WTC11 (cell line): Measurements from ENCODE around the gene FBXO40. TPM values are rescaled to one million over a fixed set of nuclear protein-coding genes. Genes with fewer than 3 reads are reported as not detected.

ENCODE experiments used
- ATAC-seq: fragments of 200-7000 bp; cut with Tn5 transposase; 2 replicates; pipeline ENCODE4 v1.10.0; 2021; ENCODE audit warnings: mild to moderate bottlenecking, moderate library complexity
- CTCF ChIA-PET: fragments of 300-600 bp; sonication (Branson Sonifier 250); formaldehyde crosslinking; loops from one replicate; lab custom pipeline; 2021; ENCODE audit warnings: antibody characterized with exemption; lab: Charles Lee
- POLR2A ChIA-PET: fragments of 350-600 bp; sonication (Branson Sonifier 250); formaldehyde crosslinking; loops from one replicate; lab custom pipeline; 2021; ENCODE audit warnings: antibody characterized with exemption; lab: Charles Lee
- DNase-seq: peaks from one replicate; pipeline ENCODE4 v3.0.0; 2021; ENCODE audit warnings: low spot score
- H3K27ac Mint-ChIP-seq: 2 replicates; pipeline ENCODE4 v1.8.0; 2021; ENCODE audit warnings: mixed read lengths
- H3K27me3 Mint-ChIP-seq: 2 replicates; pipeline ENCODE4 v1.8.0; 2021; ENCODE audit warnings: low read depth, mild to moderate bottlenecking, moderate library complexity, mixed read lengths
- H3K36me3 Mint-ChIP-seq: 2 replicates; pipeline ENCODE4 v1.8.0; 2021; ENCODE audit warnings: mixed read lengths
- H3K4me1 Mint-ChIP-seq: 2 replicates; pipeline ENCODE4 v1.8.0; 2022; ENCODE audit warnings: mixed read lengths
- H3K4me3 Mint-ChIP-seq: 2 replicates; pipeline ENCODE4 v1.8.0; 2021; ENCODE audit warnings: mild to moderate bottlenecking, moderate library complexity, mixed read lengths
- H3K9me3 Mint-ChIP-seq: 2 replicates; pipeline ENCODE4 v1.8.0; 2021; ENCODE audit warnings: mixed read lengths
- ELF4 ChIP-seq: sonication (generic); formaldehyde crosslinking; IDR thresholded peaks from 2 replicates; pipeline ENCODE4 v1.8.1; 2022; ENCODE audit warnings: low read depth, mild to moderate bottlenecking, moderate library complexity, missing genetic modification reagents
- EMX1 ChIP-seq: fragments of 250-450 bp; sonication (Bioruptor Pico); IDR thresholded peaks from 2 replicates; pipeline ENCODE4 v1.8.0; 2021; ENCODE audit warnings: mild to moderate bottlenecking
- FOXP1 ChIP-seq: sonication (generic); formaldehyde crosslinking; IDR thresholded peaks from 2 replicates; pipeline ENCODE4 v1.8.0; 2022; ENCODE audit warnings: missing genetic modification reagents, mild to moderate bottlenecking, moderate library complexity, borderline replicate concordance
- GTF2I ChIP-seq: fragments of 250-450 bp; sonication (Bioruptor Pico); conservative IDR thresholded peaks from 2 replicates; pipeline ENCODE4 v1.4.0; 2021; ENCODE audit warnings: mild to moderate bottlenecking
- HMGXB4 ChIP-seq: sonication (generic); formaldehyde crosslinking; IDR thresholded peaks from 2 replicates; pipeline ENCODE4 v1.8.1; 2023; ENCODE audit warnings: mild to moderate bottlenecking, moderate library complexity, missing genetic modification reagents
- NFE2L1 ChIP-seq: sonication (generic); formaldehyde crosslinking; IDR thresholded peaks from 2 replicates; pipeline ENCODE4 v1.8.1; 2023; ENCODE audit warnings: missing genetic modification reagents
- OVOL2 ChIP-seq: fragments of 250-450 bp; sonication (Bioruptor Pico); IDR thresholded peaks from 2 replicates; pipeline ENCODE4 v1.9.0; 2021; ENCODE audit warnings: mild to moderate bottlenecking, borderline replicate concordance
- STAT6 ChIP-seq: sonication (generic); formaldehyde crosslinking; conservative IDR thresholded peaks from 2 replicates; pipeline ENCODE4 v1.8.1; 2023; ENCODE audit warnings: mild to moderate bottlenecking, low read depth, missing genetic modification reagents, moderate library complexity
- TEAD1 ChIP-seq: sonication (generic); formaldehyde crosslinking; IDR thresholded peaks from 2 replicates; pipeline ENCODE4 v1.8.0; 2022; ENCODE audit warnings: mild to moderate bottlenecking, missing genetic modification reagents
- ZBTB21 ChIP-seq: sonication (generic); formaldehyde crosslinking; IDR thresholded peaks from 2 replicates; pipeline ENCODE4 v1.8.1; 2023; ENCODE audit warnings: mild to moderate bottlenecking, missing genetic modification reagents, borderline replicate concordance
- ZNF396 ChIP-seq: fragments of 250-450 bp; sonication (Bioruptor Pico); IDR thresholded peaks from 2 replicates; pipeline ENCODE4 v1.8.0; 2021; ENCODE audit warnings: mild to moderate bottlenecking, moderate library complexity, borderline replicate concordance
- ZSCAN18 ChIP-seq: fragments of 250-450 bp; sonication (Bioruptor Pico); IDR thresholded peaks from 2 replicates; pipeline ENCODE4 v2.1.2; 2022; ENCODE audit warnings: mild to moderate bottlenecking, moderate library complexity
- total RNA-seq: library from RNA; stranded (reverse); gene quantifications from 3 replicates; pipeline ENCODE4 v1.2.3, GENCODE V29; 2021
- TF ChIP-seq, protein P1 (sequence below): fragments of 250-450 bp; sonication (Bioruptor Pico); IDR thresholded peaks from 2 replicates; pipeline ENCODE4 v1.9.0; 2021; ENCODE audit warnings: mild to moderate bottlenecking
- TF ChIP-seq, protein P2 (sequence below): sonication (generic); formaldehyde crosslinking; IDR thresholded peaks from 2 replicates; pipeline ENCODE4 v1.8.0; 2022; ENCODE audit warnings: mild to moderate bottlenecking, missing genetic modification reagents
- TF ChIP-seq, protein P3 (sequence below): fragments of 250-450 bp; sonication (Bioruptor Pico); IDR thresholded peaks from 2 replicates; pipeline ENCODE4 v1.9.0; 2021; ENCODE audit warnings: moderate library complexity, mild to moderate bottlenecking, inconsistent platforms, borderline replicate concordance
- TF ChIP-seq, protein P4 (sequence below): sonication (generic); formaldehyde crosslinking; IDR thresholded peaks from 2 replicates; pipeline ENCODE4 v1.8.1; 2023; ENCODE audit warnings: mild to moderate bottlenecking, missing genetic modification reagents, borderline replicate concordance

FBXO40 gene
- total RNA-seq, 1 experiment from 2014 or later: 0.04 TPM

DNA sequence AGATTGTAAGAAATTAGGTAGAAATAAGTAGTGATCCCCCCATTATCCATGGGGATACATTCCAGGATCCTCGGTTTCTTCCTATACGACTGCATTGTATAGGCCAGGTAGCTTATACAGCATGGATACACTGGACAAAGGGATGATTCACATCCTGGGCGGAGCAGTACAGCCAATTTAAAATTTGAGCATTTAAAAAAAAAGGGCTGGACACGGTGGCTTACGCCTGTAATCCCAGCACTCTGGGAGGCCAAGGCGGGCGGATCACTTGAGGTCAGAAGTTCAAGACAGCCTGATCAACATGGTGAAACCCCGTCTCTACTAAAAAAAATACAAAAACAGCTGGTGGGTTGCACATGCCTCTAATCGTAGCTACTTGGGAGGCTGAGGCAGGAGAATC, 26.4 kb upstream of the FBXO40 start (continued):
- TF ChIP-seq TEAD1 (CRISPR knock-in tag): no peak

- peaks cover 15% of the 10 kb centered on the region for H3K4me1 Mint-ChIP-seq
- H3K4me3 Mint-ChIP-seq: no peak within 1 kb of the TSS
- H3K9me3 Mint-ChIP-seq: no peaks in the 10 kb centered on the region
- no peaks in the 10 kb centered on the region for H3K27me3 Mint-ChIP-seq
- no peak for ATAC-seq
- TF ChIP-seq, protein P1, sequence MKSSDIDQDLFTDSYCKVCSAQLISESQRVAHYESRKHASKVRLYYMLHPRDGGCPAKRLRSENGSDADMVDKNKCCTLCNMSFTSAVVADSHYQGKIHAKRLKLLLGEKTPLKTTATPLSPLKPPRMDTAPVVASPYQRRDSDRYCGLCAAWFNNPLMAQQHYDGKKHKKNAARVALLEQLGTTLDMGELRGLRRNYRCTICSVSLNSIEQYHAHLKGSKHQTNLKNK (CRISPR knock-in tag): no peak
- TF ChIP-seq ZSCAN18 (CRISPR knock-in tag) (no peak), EMX1 (CRISPR knock-in tag) (no peak), FOXP1 (no peak), ZBTB21 (no peak), STAT6 (CRISPR knock-in tag) (no peak), GTF2I (CRISPR knock-in tag) (no peak), NFE2L1 (CRISPR knock-in tag) (no peak), OVOL2 (CRISPR knock-in tag) (no peak), HMGXB4 (CRISPR knock-in tag) (no peak), ZNF396 (CRISPR knock-in tag) (no peak), ELF4 (CRISPR knock-in tag) (no peak)
- TF ChIP-seq, protein P2, sequence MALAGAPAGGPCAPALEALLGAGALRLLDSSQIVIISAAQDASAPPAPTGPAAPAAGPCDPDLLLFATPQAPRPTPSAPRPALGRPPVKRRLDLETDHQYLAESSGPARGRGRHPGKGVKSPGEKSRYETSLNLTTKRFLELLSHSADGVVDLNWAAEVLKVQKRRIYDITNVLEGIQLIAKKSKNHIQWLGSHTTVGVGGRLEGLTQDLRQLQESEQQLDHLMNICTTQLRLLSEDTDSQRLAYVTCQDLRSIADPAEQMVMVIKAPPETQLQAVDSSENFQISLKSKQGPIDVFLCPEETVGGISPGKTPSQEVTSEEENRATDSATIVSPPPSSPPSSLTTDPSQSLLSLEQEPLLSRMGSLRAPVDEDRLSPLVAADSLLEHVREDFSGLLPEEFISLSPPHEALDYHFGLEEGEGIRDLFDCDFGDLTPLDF (CRISPR knock-in tag): no peak
- TF ChIP-seq, protein P3, sequence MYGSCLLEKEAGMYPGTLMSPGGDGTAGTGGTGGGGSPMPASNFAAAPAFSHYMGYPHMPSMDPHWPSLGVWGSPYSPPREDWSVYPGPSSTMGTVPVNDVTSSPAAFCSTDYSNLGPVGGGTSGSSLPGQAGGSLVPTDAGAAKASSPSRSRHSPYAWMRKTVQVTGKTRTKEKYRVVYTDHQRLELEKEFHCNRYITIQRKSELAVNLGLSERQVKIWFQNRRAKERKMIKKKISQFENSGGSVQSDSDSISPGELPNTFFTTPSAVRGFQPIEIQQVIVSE (CRISPR knock-in tag): no peak
- TF ChIP-seq, protein P4, sequence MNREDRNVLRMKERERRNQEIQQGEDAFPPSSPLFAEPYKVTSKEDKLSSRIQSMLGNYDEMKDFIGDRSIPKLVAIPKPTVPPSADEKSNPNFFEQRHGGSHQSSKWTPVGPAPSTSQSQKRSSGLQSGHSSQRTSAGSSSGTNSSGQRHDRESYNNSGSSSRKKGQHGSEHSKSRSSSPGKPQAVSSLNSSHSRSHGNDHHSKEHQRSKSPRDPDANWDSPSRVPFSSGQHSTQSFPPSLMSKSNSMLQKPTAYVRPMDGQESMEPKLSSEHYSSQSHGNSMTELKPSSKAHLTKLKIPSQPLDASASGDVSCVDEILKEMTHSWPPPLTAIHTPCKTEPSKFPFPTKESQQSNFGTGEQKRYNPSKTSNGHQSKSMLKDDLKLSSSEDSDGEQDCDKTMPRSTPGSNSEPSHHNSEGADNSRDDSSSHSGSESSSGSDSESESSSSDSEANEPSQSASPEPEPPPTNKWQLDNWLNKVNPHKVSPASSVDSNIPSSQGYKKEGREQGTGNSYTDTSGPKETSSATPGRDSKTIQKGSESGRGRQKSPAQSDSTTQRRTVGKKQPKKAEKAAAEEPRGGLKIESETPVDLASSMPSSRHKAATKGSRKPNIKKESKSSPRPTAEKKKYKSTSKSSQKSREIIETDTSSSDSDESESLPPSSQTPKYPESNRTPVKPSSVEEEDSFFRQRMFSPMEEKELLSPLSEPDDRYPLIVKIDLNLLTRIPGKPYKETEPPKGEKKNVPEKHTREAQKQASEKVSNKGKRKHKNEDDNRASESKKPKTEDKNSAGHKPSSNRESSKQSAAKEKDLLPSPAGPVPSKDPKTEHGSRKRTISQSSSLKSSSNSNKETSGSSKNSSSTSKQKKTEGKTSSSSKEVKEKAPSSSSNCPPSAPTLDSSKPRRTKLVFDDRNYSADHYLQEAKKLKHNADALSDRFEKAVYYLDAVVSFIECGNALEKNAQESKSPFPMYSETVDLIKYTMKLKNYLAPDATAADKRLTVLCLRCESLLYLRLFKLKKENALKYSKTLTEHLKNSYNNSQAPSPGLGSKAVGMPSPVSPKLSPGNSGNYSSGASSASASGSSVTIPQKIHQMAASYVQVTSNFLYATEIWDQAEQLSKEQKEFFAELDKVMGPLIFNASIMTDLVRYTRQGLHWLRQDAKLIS (CRISPR knock-in tag): no peak
- TF ChIP-seq, all 79 proteins: peak for 0
- CTCF ChIA-PET: no interaction called here
- POLR2A ChIA-PET: no interaction called here
- no peak within 1 kb of the TSS for H3K27ac Mint-ChIP-seq
- DNase-seq: no peak
- no peaks in the 10 kb centered on the region for H3K36me3 Mint-ChIP-seq
Observed at GRCh38 chr3:121567649-121568048, 25.5 kb upstream of the FBXO40 start, which contains the start of gene ARGFX. Gene ARGFX, plus strand, starts transcription at chr3:121567949. Its CDS starts 2,765 bp downstream, at chr3:121570714.
